HEK293 (cell line): ENCODE data around the gene MCM7.
A peak's percentile ranks its signal among the peaks of the same experiment; 100 is the strongest.

ENCODE experiments used
- GLI4 ChIP-seq: fragments of 450-650 bp; formaldehyde crosslinking; IDR thresholded peaks from 2 replicates; pipeline ENCODE4 v1.5.1; 2016; ENCODE audit warnings: missing biosample characterization, missing genetic modification characterization
- GLIS1 ChIP-seq: fragments of 450-650 bp; formaldehyde crosslinking; IDR thresholded peaks from 2 replicates; pipeline ENCODE4 v1.5.1; 2016; ENCODE audit warnings: missing biosample characterization, missing genetic modification characterization
- HOXD13 ChIP-seq: sonication (generic); formaldehyde crosslinking; IDR thresholded peaks from 2 replicates; pipeline ENCODE4 v1.8.0; 2022; ENCODE audit warnings: missing genetic modification reagents, borderline replicate concordance
- RBAK ChIP-seq: fragments of 450-650 bp; formaldehyde crosslinking; IDR thresholded peaks from 2 replicates; pipeline ENCODE4 v1.5.1; 2016; ENCODE audit warnings: missing biosample characterization, missing genetic modification characterization
- SCRT1 ChIP-seq: fragments of 450-650 bp; formaldehyde crosslinking; IDR thresholded peaks from 2 replicates; pipeline ENCODE4 v1.5.1; 2016; ENCODE audit warnings: missing biosample characterization, missing genetic modification characterization, borderline replicate concordance
- ZBTB17 ChIP-seq: fragments of 450-650 bp; formaldehyde crosslinking; IDR thresholded peaks from 2 replicates; pipeline ENCODE4 v1.5.1; 2016; ENCODE audit warnings: missing biosample characterization, missing genetic modification characterization
- ZFP69B ChIP-seq: fragments of 450-650 bp; formaldehyde crosslinking; IDR thresholded peaks from 2 replicates; pipeline ENCODE4 v1.5.1; 2016; ENCODE audit warnings: missing biosample characterization, missing genetic modification characterization
- ZNF112 ChIP-seq: fragments of 450-650 bp; formaldehyde crosslinking; IDR thresholded peaks from 2 replicates; pipeline ENCODE4 v1.5.0; 2017; ENCODE audit warnings: missing biosample characterization, missing genetic modification characterization
- ZNF121 ChIP-seq: fragments of 450-650 bp; formaldehyde crosslinking; IDR thresholded peaks from 2 replicates; pipeline ENCODE4 v1.5.1; 2016; ENCODE audit warnings: missing biosample characterization, missing genetic modification characterization
- ZNF155 ChIP-seq: fragments of 450-650 bp; formaldehyde crosslinking; IDR thresholded peaks from 2 replicates; pipeline ENCODE4 v1.5.1; 2016; ENCODE audit warnings: missing biosample characterization, missing genetic modification characterization
- ZNF266 ChIP-seq: fragments of 450-650 bp; formaldehyde crosslinking; IDR thresholded peaks from 2 replicates; pipeline ENCODE4 v1.5.1; 2016; ENCODE audit warnings: missing biosample characterization, missing genetic modification characterization, low read depth
- ZNF366 ChIP-seq: fragments of 450-650 bp; formaldehyde crosslinking; conservative IDR thresholded peaks from 2 replicates; pipeline ENCODE4 v1.5.1; 2016; ENCODE audit warnings: missing biosample characterization, missing genetic modification characterization
- ZNF423 ChIP-seq: fragments of 450-650 bp; formaldehyde crosslinking; IDR thresholded peaks from 2 replicates; pipeline ENCODE4 v1.5.1; 2016; ENCODE audit warnings: missing biosample characterization, missing genetic modification characterization
- ZNF426 ChIP-seq: fragments of 450-650 bp; formaldehyde crosslinking; IDR thresholded peaks from 2 replicates; pipeline ENCODE4 v1.5.1; 2017; ENCODE audit warnings: missing biosample characterization, missing genetic modification characterization, mild to moderate bottlenecking, inconsistent platforms, moderate library complexity
- ZNF558 ChIP-seq: fragments of 450-650 bp; formaldehyde crosslinking; IDR thresholded peaks from 2 replicates; pipeline ENCODE4 v1.5.1; 2016; ENCODE audit warnings: missing biosample characterization, missing genetic modification characterization
- ZNF610 ChIP-seq: fragments of 450-650 bp; formaldehyde crosslinking; IDR thresholded peaks from 2 replicates; pipeline ENCODE4 v1.5.1; 2016; ENCODE audit warnings: missing biosample characterization, missing genetic modification characterization, borderline replicate concordance
- ZNF621 ChIP-seq: fragments of 450-650 bp; formaldehyde crosslinking; IDR thresholded peaks from 2 replicates; pipeline ENCODE4 v1.5.1; 2017; ENCODE audit warnings: missing biosample characterization, missing genetic modification characterization
- ZNF664 ChIP-seq: fragments of 450-650 bp; formaldehyde crosslinking; IDR thresholded peaks from 2 replicates; pipeline ENCODE4 v1.5.1; 2016; ENCODE audit warnings: missing biosample characterization, missing genetic modification characterization
- ZNF701 ChIP-seq: fragments of 450-650 bp; formaldehyde crosslinking; IDR thresholded peaks from 2 replicates; pipeline ENCODE4 v1.5.1; 2016; ENCODE audit warnings: missing biosample characterization, missing genetic modification characterization
- ZNF776 ChIP-seq: fragments of 450-650 bp; formaldehyde crosslinking; IDR thresholded peaks from 2 replicates; pipeline ENCODE4 v1.5.0; 2017; ENCODE audit warnings: missing biosample characterization, missing genetic modification characterization, borderline replicate concordance
- ZSCAN23 ChIP-seq: fragments of 450-650 bp; formaldehyde crosslinking; IDR thresholded peaks from 2 replicates; pipeline ENCODE4 v1.5.1; 2016; ENCODE audit warnings: missing biosample characterization, missing genetic modification characterization
- TF ChIP-seq, protein P1 (sequence below): fragments of 450-650 bp; IDR thresholded peaks from 2 replicates; pipeline ENCODE4 v1.5.1; 2018; ENCODE audit warnings: missing biosample characterization, mild to moderate bottlenecking, missing genetic modification characterization
- TF ChIP-seq, protein P2 (sequence below): fragments of 450-650 bp; formaldehyde crosslinking; IDR thresholded peaks from 2 replicates; pipeline ENCODE4 v1.5.1; 2017; ENCODE audit warnings: missing biosample characterization, missing genetic modification characterization
- TF ChIP-seq, protein P3 (sequence below): fragments of 450-650 bp; formaldehyde crosslinking; IDR thresholded peaks from 2 replicates; pipeline ENCODE4 v1.5.1; 2016; ENCODE audit warnings: missing biosample characterization, missing genetic modification characterization
- TF ChIP-seq, protein P4 (sequence below): fragments of 450-650 bp; formaldehyde crosslinking; IDR thresholded peaks from 2 replicates; pipeline ENCODE4 v1.5.1; 2016; ENCODE audit warnings: missing biosample characterization, missing genetic modification characterization, borderline replicate concordance
- TF ChIP-seq, protein P5 (sequence below): fragments of 450-650 bp; formaldehyde crosslinking; IDR thresholded peaks from 2 replicates; pipeline ENCODE4 v1.5.1; 2016; ENCODE audit warnings: missing biosample characterization, missing genetic modification characterization
- TF ChIP-seq, protein P6 (sequence below): fragments of 450-650 bp; formaldehyde crosslinking; IDR thresholded peaks from 2 replicates; pipeline ENCODE4 v1.5.1; 2016; ENCODE audit warnings: missing biosample characterization, missing genetic modification characterization

Gene MCM7

DNA sequence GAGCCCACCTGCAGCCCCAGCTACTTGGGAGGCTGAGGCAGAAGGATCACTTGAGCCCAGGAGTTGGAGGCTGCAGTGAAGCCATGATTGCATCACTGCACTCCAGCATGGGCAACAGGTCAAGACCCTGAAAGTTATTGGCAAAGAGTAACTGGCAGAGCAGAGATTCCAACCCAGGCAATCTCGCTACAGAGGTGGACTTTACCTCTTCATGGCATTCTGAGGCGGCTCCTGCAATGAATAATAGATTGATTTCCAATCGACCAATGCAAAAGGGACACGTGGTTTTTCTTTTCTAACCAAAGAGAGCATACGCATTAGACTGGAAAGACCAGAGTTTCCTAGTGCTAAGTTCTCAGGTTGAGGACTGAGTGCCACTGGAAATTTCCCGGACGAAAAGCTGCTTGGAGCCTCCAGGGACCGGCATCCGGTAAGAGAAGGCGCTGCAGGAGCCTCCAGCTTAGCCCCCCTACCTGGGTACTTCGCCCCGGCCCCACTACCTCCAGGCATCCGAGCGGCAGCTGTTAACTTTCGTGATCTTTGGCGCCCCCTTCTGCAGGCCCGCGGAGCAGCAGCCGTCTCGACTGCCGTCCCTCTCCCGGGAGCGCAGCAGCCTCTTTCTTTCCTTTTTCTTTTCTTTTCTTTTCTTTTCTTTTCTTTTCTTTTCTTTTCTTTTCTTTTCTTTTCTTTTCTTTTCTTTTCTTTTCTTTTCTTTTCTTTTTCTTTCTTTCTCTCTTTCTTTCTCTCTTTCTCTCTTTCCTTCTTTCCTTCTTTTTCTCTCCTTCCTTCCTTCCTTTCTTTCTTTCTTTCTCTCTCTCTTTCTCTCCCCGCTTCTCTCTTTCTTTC lies 29.6 kb upstream of the MCM7 start (continued):
- TF ChIP-seq RBAK (no peak), ZNF155 (tag by site-specific recombination) (no peak), ZSCAN23 (tag by site-specific recombination) (no peak), ZNF121 (tag by site-specific recombination) (peak; percentile 96), ZNF426 (tag by site-specific recombination) (no peak), ZNF664 (tag by site-specific recombination) (no peak), ZNF776 (no peak), ZNF266 (tag by site-specific recombination) (no peak), ZFP69B (tag by site-specific recombination) (peak; percentile 53), ZNF610 (tag by site-specific recombination) (peak; percentile 64; the same call in 1 of the 2 replicates), HOXD13 (no peak), ZNF423 (tag by site-specific recombination) (no peak), ZNF112 (tag by site-specific recombination) (no peak), ZNF621 (tag by site-specific recombination) (no peak), SCRT1 (tag by site-specific recombination) (peak; percentile 93), ZNF558 (tag by site-specific recombination) (no peak), ZNF366 (tag by site-specific recombination) (peak; percentile 99), ZNF701 (tag by site-specific recombination) (no peak), GLI4 (no peak), ZBTB17 (tag by site-specific recombination) (peak; percentile 27; the same call in 1 of the 2 replicates), GLIS1 (peak; percentile 94)
- TF ChIP-seq, protein P1, sequence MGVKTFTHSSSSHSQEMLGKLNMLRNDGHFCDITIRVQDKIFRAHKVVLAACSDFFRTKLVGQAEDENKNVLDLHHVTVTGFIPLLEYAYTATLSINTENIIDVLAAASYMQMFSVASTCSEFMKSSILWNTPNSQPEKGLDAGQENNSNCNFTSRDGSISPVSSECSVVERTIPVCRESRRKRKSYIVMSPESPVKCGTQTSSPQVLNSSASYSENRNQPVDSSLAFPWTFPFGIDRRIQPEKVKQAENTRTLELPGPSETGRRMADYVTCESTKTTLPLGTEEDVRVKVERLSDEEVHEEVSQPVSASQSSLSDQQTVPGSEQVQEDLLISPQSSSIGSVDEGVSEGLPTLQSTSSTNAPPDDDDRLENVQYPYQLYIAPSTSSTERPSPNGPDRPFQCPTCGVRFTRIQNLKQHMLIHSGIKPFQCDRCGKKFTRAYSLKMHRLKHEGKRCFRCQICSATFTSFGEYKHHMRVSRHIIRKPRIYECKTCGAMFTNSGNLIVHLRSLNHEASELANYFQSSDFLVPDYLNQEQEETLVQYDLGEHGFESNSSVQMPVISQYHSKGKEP (tag by site-specific recombination), result no peak
- TF ChIP-seq, protein P2, sequence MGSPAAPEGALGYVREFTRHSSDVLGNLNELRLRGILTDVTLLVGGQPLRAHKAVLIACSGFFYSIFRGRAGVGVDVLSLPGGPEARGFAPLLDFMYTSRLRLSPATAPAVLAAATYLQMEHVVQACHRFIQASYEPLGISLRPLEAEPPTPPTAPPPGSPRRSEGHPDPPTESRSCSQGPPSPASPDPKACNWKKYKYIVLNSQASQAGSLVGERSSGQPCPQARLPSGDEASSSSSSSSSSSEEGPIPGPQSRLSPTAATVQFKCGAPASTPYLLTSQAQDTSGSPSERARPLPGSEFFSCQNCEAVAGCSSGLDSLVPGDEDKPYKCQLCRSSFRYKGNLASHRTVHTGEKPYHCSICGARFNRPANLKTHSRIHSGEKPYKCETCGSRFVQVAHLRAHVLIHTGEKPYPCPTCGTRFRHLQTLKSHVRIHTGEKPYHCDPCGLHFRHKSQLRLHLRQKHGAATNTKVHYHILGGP, result no peak
- TF ChIP-seq, protein P3, sequence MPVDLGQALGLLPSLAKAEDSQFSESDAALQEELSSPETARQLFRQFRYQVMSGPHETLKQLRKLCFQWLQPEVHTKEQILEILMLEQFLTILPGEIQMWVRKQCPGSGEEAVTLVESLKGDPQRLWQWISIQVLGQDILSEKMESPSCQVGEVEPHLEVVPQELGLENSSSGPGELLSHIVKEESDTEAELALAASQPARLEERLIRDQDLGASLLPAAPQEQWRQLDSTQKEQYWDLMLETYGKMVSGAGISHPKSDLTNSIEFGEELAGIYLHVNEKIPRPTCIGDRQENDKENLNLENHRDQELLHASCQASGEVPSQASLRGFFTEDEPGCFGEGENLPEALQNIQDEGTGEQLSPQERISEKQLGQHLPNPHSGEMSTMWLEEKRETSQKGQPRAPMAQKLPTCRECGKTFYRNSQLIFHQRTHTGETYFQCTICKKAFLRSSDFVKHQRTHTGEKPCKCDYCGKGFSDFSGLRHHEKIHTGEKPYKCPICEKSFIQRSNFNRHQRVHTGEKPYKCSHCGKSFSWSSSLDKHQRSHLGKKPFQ, result no peak; the same call in 1 of the 2 replicates
- TF ChIP-seq, protein P4, sequence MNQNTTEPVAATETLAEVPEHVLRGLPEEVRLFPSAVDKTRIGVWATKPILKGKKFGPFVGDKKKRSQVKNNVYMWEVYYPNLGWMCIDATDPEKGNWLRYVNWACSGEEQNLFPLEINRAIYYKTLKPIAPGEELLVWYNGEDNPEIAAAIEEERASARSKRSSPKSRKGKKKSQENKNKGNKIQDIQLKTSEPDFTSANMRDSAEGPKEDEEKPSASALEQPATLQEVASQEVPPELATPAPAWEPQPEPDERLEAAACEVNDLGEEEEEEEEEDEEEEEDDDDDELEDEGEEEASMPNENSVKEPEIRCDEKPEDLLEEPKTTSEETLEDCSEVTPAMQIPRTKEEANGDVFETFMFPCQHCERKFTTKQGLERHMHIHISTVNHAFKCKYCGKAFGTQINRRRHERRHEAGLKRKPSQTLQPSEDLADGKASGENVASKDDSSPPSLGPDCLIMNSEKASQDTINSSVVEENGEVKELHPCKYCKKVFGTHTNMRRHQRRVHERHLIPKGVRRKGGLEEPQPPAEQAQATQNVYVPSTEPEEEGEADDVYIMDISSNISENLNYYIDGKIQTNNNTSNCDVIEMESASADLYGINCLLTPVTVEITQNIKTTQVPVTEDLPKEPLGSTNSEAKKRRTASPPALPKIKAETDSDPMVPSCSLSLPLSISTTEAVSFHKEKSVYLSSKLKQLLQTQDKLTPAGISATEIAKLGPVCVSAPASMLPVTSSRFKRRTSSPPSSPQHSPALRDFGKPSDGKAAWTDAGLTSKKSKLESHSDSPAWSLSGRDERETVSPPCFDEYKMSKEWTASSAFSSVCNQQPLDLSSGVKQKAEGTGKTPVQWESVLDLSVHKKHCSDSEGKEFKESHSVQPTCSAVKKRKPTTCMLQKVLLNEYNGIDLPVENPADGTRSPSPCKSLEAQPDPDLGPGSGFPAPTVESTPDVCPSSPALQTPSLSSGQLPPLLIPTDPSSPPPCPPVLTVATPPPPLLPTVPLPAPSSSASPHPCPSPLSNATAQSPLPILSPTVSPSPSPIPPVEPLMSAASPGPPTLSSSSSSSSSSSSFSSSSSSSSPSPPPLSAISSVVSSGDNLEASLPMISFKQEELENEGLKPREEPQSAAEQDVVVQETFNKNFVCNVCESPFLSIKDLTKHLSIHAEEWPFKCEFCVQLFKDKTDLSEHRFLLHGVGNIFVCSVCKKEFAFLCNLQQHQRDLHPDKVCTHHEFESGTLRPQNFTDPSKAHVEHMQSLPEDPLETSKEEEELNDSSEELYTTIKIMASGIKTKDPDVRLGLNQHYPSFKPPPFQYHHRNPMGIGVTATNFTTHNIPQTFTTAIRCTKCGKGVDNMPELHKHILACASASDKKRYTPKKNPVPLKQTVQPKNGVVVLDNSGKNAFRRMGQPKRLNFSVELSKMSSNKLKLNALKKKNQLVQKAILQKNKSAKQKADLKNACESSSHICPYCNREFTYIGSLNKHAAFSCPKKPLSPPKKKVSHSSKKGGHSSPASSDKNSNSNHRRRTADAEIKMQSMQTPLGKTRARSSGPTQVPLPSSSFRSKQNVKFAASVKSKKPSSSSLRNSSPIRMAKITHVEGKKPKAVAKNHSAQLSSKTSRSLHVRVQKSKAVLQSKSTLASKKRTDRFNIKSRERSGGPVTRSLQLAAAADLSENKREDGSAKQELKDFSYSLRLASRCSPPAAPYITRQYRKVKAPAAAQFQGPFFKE (tag by site-specific recombination), result no peak
- TF ChIP-seq, protein P5, sequence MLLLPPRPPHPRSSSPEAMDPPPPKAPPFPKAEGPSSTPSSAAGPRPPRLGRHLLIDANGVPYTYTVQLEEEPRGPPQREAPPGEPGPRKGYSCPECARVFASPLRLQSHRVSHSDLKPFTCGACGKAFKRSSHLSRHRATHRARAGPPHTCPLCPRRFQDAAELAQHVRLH (tag by site-specific recombination), result no peak
- TF ChIP-seq, protein P6, sequence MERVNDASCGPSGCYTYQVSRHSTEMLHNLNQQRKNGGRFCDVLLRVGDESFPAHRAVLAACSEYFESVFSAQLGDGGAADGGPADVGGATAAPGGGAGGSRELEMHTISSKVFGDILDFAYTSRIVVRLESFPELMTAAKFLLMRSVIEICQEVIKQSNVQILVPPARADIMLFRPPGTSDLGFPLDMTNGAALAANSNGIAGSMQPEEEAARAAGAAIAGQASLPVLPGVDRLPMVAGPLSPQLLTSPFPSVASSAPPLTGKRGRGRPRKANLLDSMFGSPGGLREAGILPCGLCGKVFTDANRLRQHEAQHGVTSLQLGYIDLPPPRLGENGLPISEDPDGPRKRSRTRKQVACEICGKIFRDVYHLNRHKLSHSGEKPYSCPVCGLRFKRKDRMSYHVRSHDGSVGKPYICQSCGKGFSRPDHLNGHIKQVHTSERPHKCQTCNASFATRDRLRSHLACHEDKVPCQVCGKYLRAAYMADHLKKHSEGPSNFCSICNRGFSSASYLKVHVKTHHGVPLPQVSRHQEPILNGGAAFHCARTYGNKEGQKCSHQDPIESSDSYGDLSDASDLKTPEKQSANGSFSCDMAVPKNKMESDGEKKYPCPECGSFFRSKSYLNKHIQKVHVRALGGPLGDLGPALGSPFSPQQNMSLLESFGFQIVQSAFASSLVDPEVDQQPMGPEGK (tag by site-specific recombination), result peak; percentile 88
